Kasumi-1 (cell line): ENCODE data around the gene MEGF6.

Experiments used
- DNase-seq, 2 experiments: peaks; one replicate each; lab custom pipeline; 2025; lab: John Stamatoyannopoulos, UW

MEGF6 gene

DNA sequence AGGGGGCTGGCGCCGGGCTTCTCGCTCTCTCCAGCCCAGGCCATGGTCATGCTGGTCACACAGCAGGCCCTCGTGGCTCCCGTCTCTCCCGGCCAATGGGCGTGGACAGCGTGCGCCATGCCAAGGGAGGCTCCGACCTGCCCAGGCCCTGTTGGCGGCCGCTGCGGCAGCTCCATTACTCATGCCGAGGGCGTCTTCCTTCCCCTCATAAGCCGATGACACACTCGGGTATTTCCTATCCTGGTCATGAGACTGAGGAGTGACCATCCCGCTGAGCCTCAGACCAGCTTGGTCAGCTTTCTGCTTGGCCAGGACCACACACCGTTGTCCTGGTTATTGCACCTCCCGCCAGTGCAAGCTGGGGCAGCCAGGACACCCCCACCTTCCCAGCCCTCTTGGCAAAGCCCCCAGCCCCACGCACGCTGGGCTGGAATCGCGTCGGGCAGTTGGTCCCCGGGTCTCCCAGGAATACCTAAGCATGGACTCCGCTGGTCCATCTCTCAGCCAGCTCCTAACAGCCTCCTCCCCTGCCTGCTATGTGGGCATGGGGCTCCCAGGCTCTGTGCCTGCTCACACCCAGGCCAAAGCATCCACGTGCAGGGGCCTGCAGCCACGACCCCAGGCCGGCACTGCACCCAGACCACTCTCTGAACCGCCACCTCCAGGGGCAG is 107.0 kb downstream of the MEGF6 start:
- DNase-seq, result no peak

DNA sequence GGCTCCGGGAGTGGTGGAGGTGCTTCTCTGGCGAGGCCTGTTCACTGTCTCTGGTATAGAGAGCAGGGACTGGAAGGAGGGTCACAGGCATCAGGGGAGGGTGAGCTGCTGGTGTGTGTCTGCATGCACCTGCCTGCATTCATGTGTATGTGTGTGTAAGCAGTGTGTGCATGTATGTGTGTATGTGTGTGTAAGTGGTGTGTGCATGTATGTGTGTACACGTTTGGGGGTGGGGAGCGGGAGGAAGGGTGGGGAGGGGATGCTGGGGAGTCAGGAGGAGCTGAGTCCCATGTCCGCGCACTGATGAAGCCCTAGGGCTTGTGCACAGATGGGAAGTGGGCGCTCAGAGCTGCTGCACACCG is 107.8 kb downstream of the MEGF6 start:
- DNase-seq, result no peak

DNA sequence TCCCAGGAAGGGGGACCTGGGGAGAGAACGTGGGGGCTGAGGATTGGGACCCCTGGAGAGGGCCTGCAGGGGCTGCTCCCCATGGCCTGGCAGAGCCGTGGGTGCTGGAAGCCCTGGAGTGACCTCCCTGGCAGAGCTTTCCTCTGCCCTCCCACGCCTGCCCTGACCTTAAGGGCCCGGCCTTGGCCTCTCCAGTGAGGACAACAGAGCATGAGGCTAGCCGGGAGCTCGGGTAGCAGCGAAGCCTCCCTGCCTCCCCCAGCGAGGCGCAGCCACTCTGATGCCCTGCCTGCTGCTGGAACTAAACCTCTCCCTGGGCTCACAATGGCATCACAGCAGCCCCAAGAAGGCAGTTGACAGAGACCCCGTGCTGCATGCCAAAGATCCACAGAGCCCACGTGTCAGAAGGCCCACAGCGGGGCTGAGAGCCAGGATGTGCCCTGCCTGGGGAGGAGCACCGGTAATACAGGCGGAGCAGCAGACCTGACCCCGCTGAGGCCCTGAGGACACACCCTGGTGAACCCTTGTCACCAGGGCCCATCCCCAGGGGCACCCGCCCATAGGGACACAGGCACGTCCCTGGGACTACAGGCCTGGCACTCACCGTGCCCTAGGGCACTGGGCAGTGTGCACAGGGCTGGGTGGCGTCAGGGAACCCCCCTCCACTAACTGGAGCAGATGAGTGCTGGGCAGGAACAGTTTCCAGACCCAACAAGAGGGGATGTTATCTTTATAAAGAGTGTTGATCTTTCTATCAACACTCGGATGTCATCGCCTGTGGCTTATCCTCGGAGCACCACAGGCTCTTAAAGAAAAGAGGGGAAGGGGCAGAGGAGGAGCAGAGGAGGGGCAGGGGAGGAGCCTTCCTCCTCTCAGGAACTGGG is 108.4 kb downstream of the MEGF6 start:
- no peak for DNase-seq

GRCh38 chr1:3501856-3502640 is 109.3 kb downstream of the MEGF6 start:
- DNase-seq, result no peak

DNA sequence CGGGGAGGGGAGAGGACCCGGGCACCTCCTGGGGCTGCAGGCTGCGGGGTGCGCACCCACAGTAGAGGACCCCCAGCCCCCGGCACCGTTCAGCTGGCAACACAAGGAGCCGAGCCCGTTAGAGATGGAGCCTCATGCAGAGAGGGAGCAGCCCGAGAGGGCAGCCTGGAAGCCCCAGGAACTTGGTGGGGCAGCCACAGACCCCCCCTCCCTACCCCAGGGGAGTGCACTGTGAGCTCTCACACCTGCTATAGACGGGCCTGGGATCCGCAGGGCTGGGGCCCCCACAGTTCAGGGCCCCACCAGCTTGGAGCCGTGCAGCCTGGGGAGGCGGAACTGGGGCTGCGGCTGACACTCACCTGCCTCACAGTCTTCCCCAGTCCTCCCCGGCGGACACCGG is 109.9 kb downstream of the MEGF6 start:
- DNase-seq, result no peak

DNA sequence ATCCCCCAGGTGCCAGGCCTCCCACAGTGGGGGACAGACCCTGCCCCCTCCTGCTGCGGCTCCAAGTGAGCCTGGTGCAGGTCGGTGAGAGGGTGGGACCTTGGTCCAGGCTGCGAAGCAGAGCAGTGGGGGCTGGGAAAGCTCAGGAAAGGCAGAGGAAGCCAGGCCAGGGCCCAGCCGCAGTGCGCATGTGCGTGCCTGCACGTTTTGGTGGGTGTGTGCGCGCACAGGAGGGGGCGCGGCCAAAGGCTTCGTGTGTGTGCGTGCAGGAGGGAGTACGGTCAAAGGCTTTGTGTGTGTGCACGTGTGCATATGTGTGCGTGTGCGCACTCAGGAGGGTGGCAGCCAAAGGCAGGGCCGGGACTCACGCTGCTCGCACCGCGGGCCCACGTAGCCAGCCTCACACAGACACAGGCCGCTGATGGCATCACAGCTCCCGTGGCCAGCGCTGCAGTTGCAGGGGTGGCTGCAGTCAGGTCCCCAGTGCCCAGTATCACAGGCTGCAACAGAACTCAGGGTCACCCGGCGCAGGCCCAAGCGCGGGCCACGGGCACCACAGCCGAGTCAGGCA is 111.0 kb downstream of the MEGF6 start:
- no peak for DNase-seq

GRCh38 chr1:3499611-3500010 is 111.7 kb downstream of the MEGF6 start:
- no peak for DNase-seq

DNA sequence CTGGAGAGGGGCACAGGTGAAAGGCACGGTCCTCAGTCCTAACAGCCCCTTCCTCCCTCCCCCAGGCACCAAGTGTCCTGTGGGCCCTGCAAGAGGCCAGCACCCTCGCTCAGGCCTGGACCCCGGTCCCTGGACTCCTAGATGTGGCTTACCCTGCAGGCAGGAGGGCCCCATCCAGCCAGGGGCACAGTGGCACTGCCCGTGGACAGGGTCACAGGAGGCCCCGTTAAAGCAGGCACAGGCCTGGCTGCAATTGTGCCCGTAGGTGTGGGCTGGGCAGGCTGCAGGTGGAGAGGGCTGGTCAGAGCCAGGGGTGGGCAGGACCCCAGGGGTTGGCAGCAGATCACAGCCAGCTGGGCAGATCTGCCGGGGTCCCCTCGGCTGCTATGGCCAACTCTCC is 112.3 kb downstream of the MEGF6 start:
- DNase-seq, result no peak

GRCh38 chr1:3498246-3498930 is 112.9 kb downstream of the MEGF6 start:
- DNase-seq, result no peak

- DNase-seq, result no peak
Measured at GRCh38 chr1:3497521-3497920, 113.8 kb downstream of the MEGF6 start.

GRCh38 chr1:3496916-3497315 is 114.4 kb downstream of the MEGF6 start:
- DNase-seq, result no peak

- DNase-seq, result no peak
Measured at GRCh38 chr1:3495776-3496745, 115.2 kb downstream of the MEGF6 start.

GRCh38 chr1:3494321-3495308 is 116.7 kb downstream of the MEGF6 start:
- DNase-seq, result no peak

DNA sequence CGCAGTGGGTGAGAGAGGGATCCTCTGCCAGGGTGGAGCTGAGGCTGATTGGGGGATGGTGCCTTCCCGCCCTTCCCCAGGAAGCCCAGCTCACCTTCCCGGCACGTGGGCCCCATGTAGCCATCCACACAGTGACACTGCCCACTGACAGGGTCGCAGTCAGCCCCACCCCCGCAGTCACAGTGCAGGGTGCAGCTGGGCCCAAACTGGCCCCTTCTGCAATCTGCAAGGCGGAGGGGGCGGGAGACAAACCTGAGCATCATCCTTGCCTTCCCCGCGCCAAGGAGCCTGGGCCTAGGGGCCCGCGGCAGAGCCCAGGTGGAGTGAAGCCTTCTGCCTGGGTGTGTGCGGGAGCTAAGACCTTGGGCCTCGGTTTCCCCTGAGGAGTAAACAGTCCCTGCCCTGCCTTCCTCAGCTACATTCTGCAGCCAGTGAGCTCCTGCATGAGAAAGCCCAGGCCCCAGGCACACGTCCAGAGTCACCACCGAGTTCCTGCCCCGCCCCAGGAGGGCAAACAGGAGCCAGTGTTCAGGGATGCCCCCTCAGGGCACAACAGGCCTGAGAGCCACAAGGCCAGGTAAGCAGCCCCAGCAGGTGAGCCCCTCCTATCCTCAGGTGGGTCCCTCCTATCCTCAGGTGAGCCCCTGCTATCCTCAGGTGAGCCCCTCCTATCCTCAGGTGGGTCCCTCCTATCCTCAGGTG is 118.6 kb downstream of the MEGF6 start:
- no peak for DNase-seq

GRCh38 chr1:3491291-3492246 is 119.7 kb downstream of the MEGF6 start:
- peak; percentile 62 to 68 for DNase-seq

DNA sequence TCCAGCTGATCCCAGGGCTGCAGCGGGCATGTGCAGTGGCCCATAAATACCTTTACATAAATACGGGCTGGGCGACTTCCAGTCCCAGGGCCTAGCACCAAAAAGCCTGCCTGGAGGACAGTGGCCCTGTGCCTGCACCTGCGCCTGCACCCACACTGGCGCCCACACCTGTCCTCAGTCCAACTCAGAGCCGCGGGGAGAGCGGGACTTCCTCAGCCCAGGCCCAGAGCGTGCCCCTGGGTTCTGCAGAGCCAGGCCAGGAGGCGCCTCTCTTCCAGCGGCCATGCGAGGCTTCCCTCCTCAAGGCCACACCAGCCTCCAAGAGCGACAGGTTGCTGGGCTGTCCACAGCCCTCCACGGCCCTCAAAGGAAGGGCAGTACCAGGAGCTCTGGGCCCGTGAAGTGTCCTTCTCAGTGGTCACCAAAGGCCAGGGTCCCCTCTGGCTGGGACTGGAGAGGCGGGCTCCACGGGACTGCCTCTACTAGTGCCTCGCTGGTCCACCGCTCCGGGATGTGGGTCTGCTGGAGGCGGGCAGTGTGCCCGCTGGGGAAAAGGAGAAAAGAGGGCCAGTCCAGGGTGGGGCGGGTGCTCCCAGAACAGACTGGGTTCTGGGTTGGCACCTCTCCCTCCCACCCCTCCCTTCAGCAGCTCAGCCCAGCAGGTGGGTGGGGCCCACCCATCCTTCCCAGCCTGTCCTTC is 121.1 kb downstream of the MEGF6 start:
- no peak for DNase-seq

- no peak for DNase-seq
Measured at GRCh38 chr1:3488432-3488831, 122.9 kb downstream of the MEGF6 start.
